HG03103 (cell line): ENCODE data around the gene PPT1.
A peak's percentile ranks its signal among the peaks of the same experiment; 100 is the strongest.

ENCODE experiments used
- ATAC-seq: cut with Tn5 transposase; IDR thresholded peaks from one replicate; pipeline ENCODE4 v1.9.1; 2021; ENCODE audit warnings: low read depth; ENCODE audit not compliant: unreplicated experiment

PPT1 gene

DNA sequence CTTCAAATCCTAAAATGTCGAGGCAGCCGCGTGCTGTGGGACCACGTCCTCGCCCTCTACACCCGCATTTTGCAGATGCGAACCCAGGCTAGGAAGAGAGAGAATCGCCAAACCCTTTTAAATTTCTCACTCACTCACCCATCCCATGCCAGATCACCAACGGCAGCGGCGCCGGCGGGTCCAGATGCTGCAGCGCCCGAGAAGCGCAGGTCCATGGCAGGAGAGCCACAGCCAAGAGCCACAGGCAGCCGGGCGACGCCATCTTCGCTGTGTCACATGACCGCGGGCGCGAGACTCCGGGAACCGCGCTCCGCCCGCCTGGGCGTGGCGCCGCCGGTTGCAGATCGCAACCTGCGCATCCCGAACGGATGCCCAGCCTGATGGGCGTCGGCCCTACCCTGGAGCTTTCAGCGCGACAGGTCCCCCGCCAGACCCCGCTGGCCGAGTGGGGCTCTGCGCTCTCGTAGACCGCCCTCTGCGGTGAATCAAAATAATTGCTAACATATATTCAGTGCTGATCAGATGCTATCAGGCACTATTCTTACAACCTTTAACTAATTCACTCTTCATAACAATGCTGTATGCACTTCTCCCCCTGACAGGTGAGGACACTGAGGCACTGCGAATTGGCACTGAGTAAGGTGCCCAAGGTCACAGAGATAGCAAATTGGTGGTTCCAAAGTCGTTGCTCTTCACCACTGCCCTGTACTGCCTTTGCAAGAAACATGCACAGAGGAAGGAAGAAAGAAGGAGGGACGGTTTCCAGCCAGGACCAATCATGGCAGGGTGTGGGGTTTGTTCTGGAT, at the start of gene PPT1:
Gene PPT1 (minus strand): TSS at position 276 of the 806 bp plus-strand sequence. CDS start 14 bp downstream, at position 262.
- ATAC-seq = peak; percentile 73

DNA sequence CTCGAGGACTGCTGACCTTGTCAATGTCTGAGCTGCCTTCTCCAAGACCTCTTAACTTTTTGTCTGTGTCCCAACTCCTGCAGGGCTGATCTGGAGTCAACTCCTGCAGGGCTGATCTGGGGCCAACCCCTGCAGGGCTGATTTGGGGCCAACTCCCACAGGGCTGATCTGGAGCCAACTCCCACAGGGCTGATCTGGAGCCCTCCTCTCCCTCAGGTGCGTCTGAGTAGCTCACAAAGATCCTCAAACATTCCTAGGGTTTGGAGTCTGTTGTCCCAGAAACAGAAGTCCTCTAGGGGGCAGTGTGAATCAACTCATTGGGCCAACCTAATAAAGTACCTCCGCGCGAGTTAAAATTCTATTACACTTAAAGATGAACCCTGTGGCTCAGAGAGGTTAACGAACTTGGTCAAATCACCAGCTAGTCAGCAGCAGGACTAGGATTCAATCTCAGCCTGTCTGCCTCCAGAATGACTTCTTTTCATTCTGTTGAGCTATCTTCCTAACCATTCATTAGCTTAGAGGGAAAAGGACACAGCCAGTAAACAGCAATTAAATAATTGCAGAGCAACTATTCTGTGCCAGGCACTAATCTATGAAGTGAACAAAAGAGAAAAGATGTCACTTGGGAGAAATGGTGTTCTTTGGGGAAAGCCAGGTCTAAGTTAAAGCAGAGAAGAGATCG, 47.0 kb upstream of the PPT1 start:
- ATAC-seq = no peak

- ATAC-seq = no peak
Measured at GRCh38 chr1:40141878-40142535, 45.0 kb upstream of the PPT1 start.

- ATAC-seq = no peak
Measured at GRCh38 chr1:40140211-40140973, 43.3 kb upstream of the PPT1 start.

DNA sequence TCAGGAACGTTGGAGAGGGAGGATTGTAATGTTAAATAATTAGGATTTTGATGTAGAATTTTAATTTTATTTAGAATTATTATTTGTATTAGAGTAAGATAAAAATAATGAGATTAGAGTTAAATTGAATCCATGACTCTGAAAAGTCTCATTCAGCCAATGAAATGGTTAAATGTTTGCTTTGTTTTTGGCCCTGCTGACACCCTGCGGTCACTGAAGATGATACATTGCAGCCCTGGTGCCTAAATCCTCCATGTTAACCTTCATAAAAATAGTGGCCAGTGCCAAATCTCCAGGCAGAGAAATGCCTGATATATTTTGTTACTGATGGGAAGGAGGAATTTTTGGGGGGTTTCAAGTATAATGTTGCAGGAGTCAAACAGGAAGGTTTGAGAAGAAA, 36.8 kb upstream of the PPT1 start:
- no peak for ATAC-seq

DNA sequence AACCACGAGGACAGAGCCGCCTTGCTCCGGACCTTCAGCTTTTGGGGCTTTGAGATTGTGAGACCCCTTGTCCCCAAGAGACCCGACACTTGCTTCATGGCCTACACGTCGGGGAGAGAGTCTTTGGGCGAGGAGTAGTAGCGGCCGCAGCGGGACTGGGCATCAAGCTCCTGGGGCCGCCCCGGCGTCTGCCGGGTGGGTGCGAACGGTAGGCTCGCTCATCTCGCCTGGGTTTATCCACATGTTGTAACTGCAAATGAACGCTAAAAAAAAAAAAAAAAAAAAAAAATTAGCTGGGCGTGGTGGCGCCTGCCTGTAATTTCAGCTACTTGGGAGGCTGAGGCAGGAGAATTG, 36.2 kb upstream of the PPT1 start:
- ATAC-seq = no peak

DNA sequence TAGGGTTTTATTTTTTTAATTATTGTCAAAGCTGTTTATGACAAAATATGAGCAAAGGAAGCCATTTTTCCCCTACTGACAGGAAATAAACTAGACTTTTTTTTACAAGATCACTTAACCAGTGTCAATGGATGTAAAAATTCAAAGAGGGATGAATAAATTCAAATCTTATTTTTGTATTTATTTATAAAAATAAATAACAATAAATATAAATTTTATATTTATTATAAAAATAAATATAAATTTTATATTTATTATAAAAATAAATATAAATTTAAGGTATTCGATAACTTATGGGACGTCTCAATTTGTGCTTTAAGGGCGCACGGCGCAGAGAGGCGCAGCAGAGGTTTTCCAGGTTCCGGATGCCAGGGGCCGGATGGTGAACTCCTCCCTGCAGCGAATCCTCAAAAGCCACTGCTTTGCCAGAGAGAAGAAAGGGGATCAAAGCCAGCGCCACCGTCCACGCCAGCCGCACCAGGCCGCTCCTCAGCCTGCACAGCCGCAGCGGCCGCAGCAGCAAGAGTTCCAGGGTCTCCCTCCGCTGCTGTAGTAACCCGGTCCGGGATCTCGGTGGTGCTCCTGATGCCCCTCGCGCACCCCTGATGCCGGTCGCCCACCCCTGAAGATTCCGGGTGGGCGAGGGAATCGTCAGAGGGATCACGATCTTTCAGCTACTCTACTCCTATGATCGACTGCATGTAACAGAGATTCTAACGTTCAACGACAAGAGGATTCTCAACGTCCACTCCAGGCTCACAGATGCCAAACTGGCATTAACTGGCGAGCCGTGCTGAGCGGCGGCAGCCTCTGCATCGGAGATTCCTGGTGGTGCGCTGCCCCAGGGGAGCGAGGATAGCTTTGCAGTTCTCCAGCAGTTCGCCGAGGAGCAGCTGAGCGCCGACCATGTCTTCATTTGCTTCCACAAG, 35.6 kb upstream of the PPT1 start:
- ATAC-seq = no peak

GRCh38 chr1:40130892-40131291, 33.8 kb upstream of the PPT1 start:
- no peak for ATAC-seq

DNA sequence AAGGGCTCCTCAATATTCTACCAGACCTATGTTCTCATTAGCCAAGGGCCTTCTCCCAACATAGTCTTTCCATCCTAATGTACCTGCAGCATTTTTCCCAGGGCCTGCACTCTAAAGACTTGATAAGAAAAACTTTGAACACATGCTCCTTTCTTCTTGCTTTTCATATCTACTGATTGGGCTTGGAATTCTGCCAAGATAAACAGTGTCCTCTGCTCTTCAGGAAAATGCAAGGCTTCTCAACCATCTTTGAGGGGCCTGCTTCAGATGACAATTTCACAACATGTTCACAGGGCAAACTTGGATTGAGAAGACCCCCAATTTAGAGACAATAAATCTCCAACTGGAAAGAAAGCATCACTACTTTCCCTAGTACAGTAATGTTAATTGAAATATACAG, 25.8 kb upstream of the PPT1 start:
- no peak for ATAC-seq

DNA sequence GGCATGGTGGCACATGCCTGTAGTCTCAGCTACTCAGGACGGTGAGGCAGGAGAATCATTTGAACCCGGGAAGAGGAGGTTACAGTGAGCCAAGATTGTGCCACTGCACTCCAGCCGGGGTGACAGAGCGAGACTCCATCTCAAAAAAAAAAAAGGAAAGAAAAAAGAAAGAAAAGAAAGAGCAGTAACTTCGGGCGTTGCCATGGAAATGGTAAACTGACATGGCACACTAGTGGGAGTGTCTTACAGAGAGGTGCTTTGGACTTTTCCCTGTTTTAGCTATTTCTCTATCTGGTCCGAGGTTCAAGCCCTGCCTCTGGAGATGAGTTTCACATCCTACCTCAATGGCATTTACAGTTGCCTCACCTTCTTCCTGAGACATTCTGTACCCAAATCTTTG, 23.1 kb upstream of the PPT1 start:
- ATAC-seq = no peak

DNA sequence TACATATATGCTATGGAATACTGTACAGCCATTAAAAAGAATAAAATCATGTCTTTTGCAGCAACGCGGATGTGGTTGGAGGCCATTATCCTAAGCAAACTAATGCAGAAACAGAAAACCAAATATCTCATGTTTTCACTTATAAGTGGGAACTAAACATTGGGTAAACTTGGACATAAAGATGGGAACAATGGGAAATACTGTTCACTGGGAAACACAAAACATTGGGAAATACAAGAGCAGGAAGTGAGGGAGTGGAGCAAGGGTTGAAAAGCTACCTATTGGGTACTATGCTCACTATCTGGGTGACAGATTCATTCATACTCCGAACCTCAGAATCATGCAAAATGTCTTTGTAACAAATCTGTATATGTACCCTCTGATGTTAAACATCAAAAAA, 17.3 kb upstream of the PPT1 start:
- no peak for ATAC-seq

DNA sequence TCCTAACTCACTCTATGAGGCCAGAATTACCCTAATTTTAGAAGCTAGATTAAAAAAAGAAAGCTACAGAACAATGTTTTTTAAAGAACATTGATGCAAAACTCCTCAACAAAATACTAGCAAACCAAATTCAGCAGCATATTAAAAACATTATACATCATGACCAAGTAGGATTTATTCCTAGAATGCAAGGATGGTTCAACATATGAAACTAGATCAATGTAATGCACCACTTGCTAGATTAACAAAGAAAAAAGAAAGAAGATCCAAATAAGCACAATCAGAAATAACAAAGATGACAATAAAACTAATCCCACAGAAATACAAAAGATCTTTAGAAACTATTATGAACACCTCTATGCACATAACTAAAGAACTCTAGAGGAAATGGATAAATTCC, 13.3 kb upstream of the PPT1 start:
- no peak for ATAC-seq

DNA sequence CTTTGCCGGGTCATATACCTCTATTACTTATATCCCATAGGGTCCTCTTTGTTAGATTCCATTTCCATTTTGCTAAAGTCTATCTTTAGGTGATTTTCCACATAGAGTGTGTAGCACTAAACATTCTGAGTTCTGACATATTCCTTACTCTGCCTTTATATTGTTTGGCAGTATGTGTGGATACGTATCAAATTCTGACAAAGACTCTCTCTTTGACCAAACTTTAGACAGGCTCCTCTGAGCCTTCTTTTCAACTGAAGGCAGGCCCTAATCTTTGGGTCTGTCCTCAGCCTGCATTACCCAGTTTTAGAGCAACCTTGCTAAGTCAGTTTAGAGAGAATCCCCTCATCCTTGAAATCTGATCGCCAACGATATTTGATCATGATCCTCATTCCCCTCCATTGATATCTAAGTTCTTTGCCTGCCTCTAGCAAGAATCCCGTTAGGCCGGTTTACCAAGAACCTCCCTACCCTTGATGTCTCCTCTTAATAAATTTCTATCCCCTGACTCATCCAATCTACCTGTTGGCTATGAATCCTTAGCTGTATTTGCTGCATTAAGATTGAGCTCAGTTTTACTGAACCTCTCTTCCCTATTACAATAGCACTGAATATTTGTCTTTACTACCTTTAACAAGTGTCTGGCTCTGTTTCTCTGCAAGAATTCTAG, 10.4 kb upstream of the PPT1 start:
- no peak for ATAC-seq

- no peak for ATAC-seq
Measured at GRCh38 chr1:40105028-40105427, 8.0 kb upstream of the PPT1 start.

DNA sequence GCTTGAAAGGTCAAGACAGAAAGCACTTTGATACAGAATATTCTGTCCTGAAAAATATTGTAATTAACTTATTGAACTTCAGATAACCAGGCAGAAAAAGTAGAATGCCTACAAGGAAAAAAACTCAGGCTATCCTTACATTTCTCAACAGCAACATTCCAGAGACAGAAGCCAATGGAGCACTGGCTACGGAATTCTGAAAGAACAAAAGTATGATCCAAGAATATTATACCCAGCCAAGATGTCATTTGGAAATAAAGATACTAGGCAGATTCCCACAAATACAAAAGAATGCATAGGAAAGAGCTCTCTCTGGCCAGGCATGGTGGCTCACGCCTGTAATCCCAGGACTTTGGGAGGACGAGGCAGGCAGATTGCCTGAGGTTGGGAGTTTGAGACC, 5.8 kb upstream of the PPT1 start:
- no peak for ATAC-seq

DNA sequence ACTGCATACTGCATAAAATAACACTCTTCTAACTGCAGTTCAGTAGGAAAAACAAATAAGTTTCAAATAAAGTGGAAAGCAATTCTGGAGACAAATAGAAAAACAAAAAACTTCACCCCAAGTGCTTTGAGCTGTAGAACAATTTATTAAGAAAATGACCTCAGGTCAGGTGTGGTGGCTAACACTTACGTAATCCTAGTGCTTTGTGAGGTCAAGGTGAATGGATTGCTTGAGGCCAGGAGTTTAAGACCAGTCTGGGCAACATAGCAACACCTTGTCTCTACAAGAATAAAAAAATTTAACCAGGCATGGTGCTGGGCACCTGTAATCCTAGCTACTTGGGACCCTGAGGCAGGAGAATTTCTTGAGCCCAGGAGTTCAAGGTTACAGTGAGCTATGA, 5.0 kb upstream of the PPT1 start:
- no peak for ATAC-seq

- ATAC-seq = peak; percentile 37
Measured at GRCh38 chr1:40096646-40096976, 441 bp downstream of the PPT1 start.

GRCh38 chr1:40095806-40096205, 1.2 kb downstream of the PPT1 start:
- ATAC-seq = no peak

GRCh38 chr1:40094466-40095110, 2.5 kb downstream of the PPT1 start:
- no peak for ATAC-seq
